HepG2 (cell line): ENCODE measurements around the gene NEK11. TPM values are rescaled to one million over a fixed set of nuclear protein-coding genes. Genes with fewer than 3 reads are reported as not detected.

Experiments used
- ARID2 ChIP-seq: sonication (generic); formaldehyde crosslinking; IDR thresholded peaks from 2 replicates; pipeline ENCODE4 v1.8.1; 2022; ENCODE audit warnings: mild to moderate bottlenecking, missing genetic modification reagents, borderline replicate concordance
- ATF1 ChIP-seq: IDR thresholded peaks from 2 replicates; pipeline ENCODE4 v1.6.1; 2016; ENCODE audit warnings: mild to moderate bottlenecking, control low read depth
- ATF7 ChIP-seq, 2 experiments: fragments of 450-650 bp in 1 of 2; sonication (generic) in 1 of 2; formaldehyde crosslinking in 1 of 2; IDR thresholded peaks; 2 replicates each; pipeline versions ENCODE4 v1.4.0 to v1.6.1; 2016 to 2020; ENCODE audit warnings: antibody characterized with exemption in 1 of 2, mild to moderate bottlenecking in 1 of 2, missing genetic modification reagents in 1 of 2
- CENPT ChIP-seq: sonication (generic); formaldehyde crosslinking; IDR thresholded peaks from 2 replicates; pipeline ENCODE4 v1.8.0; 2022; ENCODE audit warnings: low read depth, mild to moderate bottlenecking, moderate library complexity, missing genetic modification reagents
- CSRNP1 ChIP-seq: sonication (generic); formaldehyde crosslinking; IDR thresholded peaks from 2 replicates; pipeline ENCODE4 v1.8.1; 2023; ENCODE audit warnings: mild to moderate bottlenecking, missing genetic modification reagents
- GATAD2A ChIP-seq: IDR thresholded peaks from 2 replicates; pipeline ENCODE4 v1.6.1; 2016
- HNF4A ChIP-seq: sonication (generic); formaldehyde crosslinking; IDR thresholded peaks from 2 replicates; pipeline ENCODE4 v1.4.0; 2020; ENCODE audit warnings: missing genetic modification reagents
- IKZF4 ChIP-seq: sonication (generic); formaldehyde crosslinking; IDR thresholded peaks from 2 replicates; pipeline ENCODE4 v1.5.1; 2020; ENCODE audit warnings: borderline replicate concordance, mild to moderate bottlenecking, low read depth, missing genetic modification reagents; ENCODE audit errors: not compliant biosample characterization
- ISL2 ChIP-seq: sonication (generic); formaldehyde crosslinking; IDR thresholded peaks from 2 replicates; pipeline ENCODE4 v1.5.0; 2020; ENCODE audit warnings: missing genetic modification reagents
- MED13 ChIP-seq: sonication (generic); formaldehyde crosslinking; IDR thresholded peaks from 2 replicates; pipeline ENCODE4 v1.5.0; 2020; ENCODE audit warnings: missing genetic modification reagents
- NFAT5 ChIP-seq: sonication (generic); formaldehyde crosslinking; IDR thresholded peaks from 2 replicates; pipeline ENCODE4 v1.4.0; 2020; ENCODE audit warnings: missing genetic modification reagents
- NFYC ChIP-seq: IDR thresholded peaks from 2 replicates; pipeline ENCODE4 v1.6.1; 2016; ENCODE audit warnings: missing genetic modification reagents, missing compliant biosample characterization
- NKX3-1 ChIP-seq: sonication (generic); formaldehyde crosslinking; IDR thresholded peaks from 2 replicates; pipeline ENCODE4 v1.5.0; 2020; ENCODE audit warnings: missing genetic modification reagents
- TMF1 ChIP-seq: sonication (generic); formaldehyde crosslinking; IDR thresholded peaks from 2 replicates; pipeline ENCODE4 v1.8.1; 2022; ENCODE audit warnings: low read depth, missing genetic modification reagents
- TRAFD1 ChIP-seq: sonication (generic); formaldehyde crosslinking; IDR thresholded peaks from 2 replicates; pipeline ENCODE4 v1.5.1; 2020; ENCODE audit warnings: missing genetic modification reagents, mild to moderate bottlenecking, borderline replicate concordance
- WIZ ChIP-seq: sonication (generic); formaldehyde crosslinking; IDR thresholded peaks from 2 replicates; pipeline ENCODE4 v1.5.1; 2020; ENCODE audit warnings: mild to moderate bottlenecking, missing genetic modification reagents
- ZC3H4 ChIP-seq: sonication (generic); formaldehyde crosslinking; IDR thresholded peaks from 2 replicates; pipeline ENCODE4 v1.4.0; 2020; ENCODE audit warnings: missing genetic modification reagents, borderline replicate concordance
- ZNF225 ChIP-seq: sonication (generic); formaldehyde crosslinking; IDR thresholded peaks from 2 replicates; pipeline ENCODE4 v1.4.0; 2020; ENCODE audit warnings: mild to moderate bottlenecking, missing genetic modification reagents
- ZNF24 ChIP-seq: fragments of 450-650 bp; IDR thresholded peaks from 2 replicates; pipeline ENCODE4 v1.6.1; 2017; ENCODE audit warnings: antibody characterized with exemption, mild to moderate bottlenecking
- ZNF292 ChIP-seq: sonication (generic); formaldehyde crosslinking; IDR thresholded peaks from 2 replicates; pipeline ENCODE4 v1.8.1; 2022; ENCODE audit warnings: mild to moderate bottlenecking, low read depth, missing genetic modification reagents, borderline replicate concordance
- ZNF607 ChIP-seq: sonication (generic); formaldehyde crosslinking; IDR thresholded peaks from 2 replicates; pipeline ENCODE4 v1.5.1; 2020; ENCODE audit warnings: missing genetic modification reagents, mild to moderate bottlenecking, borderline replicate concordance
- polyA plus RNA-seq, 8 experiments: library from polyadenylated mRNA; depleted of rRNA in 3 of 8; stranded (reverse) in 7 of 8; unstranded in 1 of 8; fragments of >200 nt; fragmentation: Illumina TruSeq in 4 of 8; extraction: Trizol in 4 of 8; gene quantifications; 2 replicates each; pipeline versions ENCODE4 v1.2.1 to v1.2.3, GENCODE V29; 2011 to 2016; ENCODE audit warnings: low read depth in 4 of 8, missing spikeins in 1 of 8, mixed read lengths in 1 of 8; ENCODE audit not compliant: insufficient read depth in 1 of 8
- total RNA-seq, 5 experiments: library from RNA; depleted of rRNA; stranded (reverse); fragments of >200 nt; fragmentation: Illumina TruSeq; extraction: Trizol; gene quantifications; 2 replicates each; pipeline ENCODE4 v1.2.3, GENCODE V29; 2016; ENCODE audit warnings: low read depth in 1 of 5

NEK11 gene
- total and polyA plus RNA-seq, 2 of the 13 experiments (the other 11 are each of a cell fraction or from before 2014, with no cell fraction given) = 0.95 to 2.2 TPM

- peak; percentile 89 for TF ChIP-seq ZNF607 (CRISPR knock-in tag)
- TF ChIP-seq NFAT5 (CRISPR knock-in tag) = peak; percentile 68; the same call in 1 of the 2 replicates
- TF ChIP-seq ATF7 (IDR thresholded peaks at IDR 0.05) = no peak
- peak; percentile 69; the same call in 1 of the 2 replicates for TF ChIP-seq ATF7 (CRISPR knock-in tag; IDR thresholded peaks at IDR 0.05)
- 0 out of 2 replicates have a peak, but pooled peaks have one; percentile 24 for TF ChIP-seq MED13
- TF ChIP-seq IKZF4 (CRISPR knock-in tag) = peak; percentile 93
- peak; percentile 54; the same call in 1 of the 2 replicates for TF ChIP-seq WIZ (CRISPR knock-in tag)
- no peak for TF ChIP-seq ZNF225 (CRISPR knock-in tag)
- TF ChIP-seq ZNF24 = no peak
- peak; percentile 82; the same call in 1 of the 2 replicates for TF ChIP-seq ARID2
- TF ChIP-seq TMF1 (CRISPR knock-in tag) = 0 out of 2 replicates have a peak, but pooled peaks have one; percentile 62
- TF ChIP-seq NKX3-1 (CRISPR knock-in tag) = no peak
- no peak for TF ChIP-seq ZNF292 (CRISPR knock-in tag)
- TF ChIP-seq GATAD2A (CRISPR knock-in tag) = 0 out of 2 replicates have a peak, but pooled peaks have one; percentile 30
- no peak for TF ChIP-seq TRAFD1 (CRISPR knock-in tag)
- TF ChIP-seq CSRNP1 = peak; percentile 45; the same call in 1 of the 2 replicates
- peak; percentile 71 for TF ChIP-seq HNF4A (CRISPR knock-in tag)
- TF ChIP-seq ZC3H4 (CRISPR knock-in tag) = no peak
- peak; percentile 95 for TF ChIP-seq NFYC (CRISPR knock-in tag)
- no peak; the same call in 1 of the 2 replicates for TF ChIP-seq CENPT
- peak; percentile 41; the same call in 1 of the 2 replicates for TF ChIP-seq ISL2 (CRISPR knock-in tag)
- peak; percentile 69 for TF ChIP-seq ATF1
Observed at GRCh38 chr3:131381445-131382291, 355.0 kb downstream of the NEK11 start, which contains the start of gene NUDT16 (continued).
